ENCODE data around the gene TGFBR3.

Gene TGFBR3

GRCh38 chr1:91640877-91641526 is 244.9 kb downstream of the TGFBR3 start:
- Histone ChIP-seq H3K4me1 (ENCODE audit: control insufficient read depth in 1 of 2, insufficient read depth in 2 of 2, low read length in 2 of 2) (no peaks in the 10 kb centered on the region), H3K14ac (ENCODE audit: low read length) (no peak overlapping the region), H3K4me2 (ENCODE audit: low read length) (no peak overlapping the region), H3K27ac (ENCODE audit: low read depth, low read length) (no peak overlapping the region), H3K79me1 (ENCODE audit: low read length) (no peaks in the 10 kb centered on the region), H3K27me3 (ENCODE audit: insufficient read depth, low read length) (no peaks in the 10 kb centered on the region), H4K8ac (ENCODE audit: low read depth, low read length) (no peak overlapping the region), H2AFZ (ENCODE audit: insufficient read depth, low read length, poor library complexity) (no peak overlapping the region), H3K18ac (ENCODE audit: low read length) (no peak overlapping the region), H3K36me3 (ENCODE audit: control insufficient read depth in 1 of 2, insufficient read depth in 2 of 2, low read length in 2 of 2) (no peaks in the 10 kb centered on the region), H3K79me2 (ENCODE audit: control insufficient read depth, insufficient read depth, low read length, poor library complexity) (no peaks in the 10 kb centered on the region), H2BK12ac (ENCODE audit: low read length) (no peak overlapping the region), H3K23ac (ENCODE audit: low read length) (no peak overlapping the region), H2BK5ac (ENCODE audit: low read depth, low read length, poor library complexity) (no peak overlapping the region), H3K4ac (ENCODE audit: low read depth, low read length) (no peak overlapping the region), H2AK5ac (ENCODE audit: low read length) (no peak overlapping the region), H2BK120ac (ENCODE audit: insufficient read depth, low read length, poor library complexity) (no peak overlapping the region), H3K9ac (ENCODE audit: low read length) (no peak overlapping the region), H4K12ac (ENCODE audit: low read depth, low read length) (no peak overlapping the region), H3K9me3 (ENCODE audit: insufficient read depth, low read depth, low read length) (peaks cover 2% of the 10 kb centered on the region), H4K91ac (ENCODE audit: low read depth, low read length) (no peak overlapping the region), H3K4me3 (ENCODE audit: low read depth, low read length) (no peak overlapping the region)
- DNase-seq: no peak
- no CpG with 5 or more reads among the region's 4 CpGs for WGBS (ENCODE audit: extremely low coverage, insufficient coverage, insufficient read length)

- H3K9me3 ChIP-seq (ENCODE audit: insufficient read depth, low read depth, low read length): peaks cover 2% of the 10 kb centered on the region
- H2BK120ac ChIP-seq (ENCODE audit: insufficient read depth, low read length, poor library complexity): no peak overlapping the region
- H4K8ac ChIP-seq (ENCODE audit: low read depth, low read length): no peak overlapping the region
- no peaks in the 10 kb centered on the region for H3K79me1 ChIP-seq (ENCODE audit: low read length)
- H3K4me1 ChIP-seq (ENCODE audit: control insufficient read depth in 1 of 2, insufficient read depth in 2 of 2, low read length in 2 of 2): no peaks in the 10 kb centered on the region
- no peak overlapping the region for H3K18ac ChIP-seq (ENCODE audit: low read length)
- no peak overlapping the region for H3K27ac ChIP-seq (ENCODE audit: low read depth, low read length)
- H3K14ac ChIP-seq (ENCODE audit: low read length): no peak overlapping the region
- H3K79me2 ChIP-seq (ENCODE audit: control insufficient read depth, insufficient read depth, low read length, poor library complexity): no peaks in the 10 kb centered on the region
- H3K4me2 ChIP-seq (ENCODE audit: low read length): no peak overlapping the region
- no peak for DNase-seq
- H3K27me3 ChIP-seq (ENCODE audit: insufficient read depth, low read length): no peaks in the 10 kb centered on the region
- H2BK5ac ChIP-seq (ENCODE audit: low read depth, low read length, poor library complexity): no peak overlapping the region
- no peak overlapping the region for H3K9ac ChIP-seq (ENCODE audit: low read length)
- no peak overlapping the region for H3K4ac ChIP-seq (ENCODE audit: low read depth, low read length)
- no peak overlapping the region for H2AK5ac ChIP-seq (ENCODE audit: low read length)
- WGBS (ENCODE audit: extremely low coverage, insufficient coverage, insufficient read length): no CpG with 5 or more reads among the region's 8 CpGs
- no peak overlapping the region for H2BK12ac ChIP-seq (ENCODE audit: low read length)
- H4K91ac ChIP-seq (ENCODE audit: low read depth, low read length): no peak overlapping the region
- no peak overlapping the region for H4K12ac ChIP-seq (ENCODE audit: low read depth, low read length)
- no peaks in the 10 kb centered on the region for H3K36me3 ChIP-seq (ENCODE audit: control insufficient read depth in 1 of 2, insufficient read depth in 2 of 2, low read length in 2 of 2)
- no peak overlapping the region for H3K4me3 ChIP-seq (ENCODE audit: low read depth, low read length)
- H3K23ac ChIP-seq (ENCODE audit: low read length): no peak overlapping the region
- H2AFZ ChIP-seq (ENCODE audit: insufficient read depth, low read length, poor library complexity): no peak overlapping the region
Measured at GRCh38 chr1:91637539-91637994, 248.4 kb downstream of the TGFBR3 start.

GRCh38 chr1:91635763-91636162 is 250.2 kb downstream of the TGFBR3 start:
- no peaks in the 10 kb centered on the region for H3K79me1 ChIP-seq (ENCODE audit: low read length)
- DNase-seq: no peak
- H3K23ac ChIP-seq (ENCODE audit: low read length): no peak overlapping the region
- no peak overlapping the region for H3K4me3 ChIP-seq (ENCODE audit: low read depth, low read length)
- H2BK120ac ChIP-seq (ENCODE audit: insufficient read depth, low read length, poor library complexity): no peak overlapping the region
- H3K14ac ChIP-seq (ENCODE audit: low read length): no peak overlapping the region
- H2AK5ac ChIP-seq (ENCODE audit: low read length): no peak overlapping the region
- H3K4ac ChIP-seq (ENCODE audit: low read depth, low read length): no peak overlapping the region
- H4K91ac ChIP-seq (ENCODE audit: low read depth, low read length): no peak overlapping the region
- no peaks in the 10 kb centered on the region for H3K27me3 ChIP-seq (ENCODE audit: insufficient read depth, low read length)
- no peak overlapping the region for H4K12ac ChIP-seq (ENCODE audit: low read depth, low read length)
- no peak overlapping the region for H4K8ac ChIP-seq (ENCODE audit: low read depth, low read length)
- H2BK12ac ChIP-seq (ENCODE audit: low read length): no peak overlapping the region
- no peak overlapping the region for H3K9ac ChIP-seq (ENCODE audit: low read length)
- H3K9me3 ChIP-seq (ENCODE audit: insufficient read depth, low read depth, low read length): peaks cover 2% of the 10 kb centered on the region
- H2BK5ac ChIP-seq (ENCODE audit: low read depth, low read length, poor library complexity): no peak overlapping the region
- H3K27ac ChIP-seq (ENCODE audit: low read depth, low read length): no peak overlapping the region
- H3K4me1 ChIP-seq (ENCODE audit: control insufficient read depth in 1 of 2, insufficient read depth in 2 of 2, low read length in 2 of 2): no peaks in the 10 kb centered on the region
- H2AFZ ChIP-seq (ENCODE audit: insufficient read depth, low read length, poor library complexity): no peak overlapping the region
- H3K36me3 ChIP-seq (ENCODE audit: control insufficient read depth in 1 of 2, insufficient read depth in 2 of 2, low read length in 2 of 2): no peaks in the 10 kb centered on the region
- no CpG with 5 or more reads among the region's 4 CpGs for WGBS (ENCODE audit: extremely low coverage, insufficient coverage, insufficient read length)
- no peak overlapping the region for H3K4me2 ChIP-seq (ENCODE audit: low read length)
- no peaks in the 10 kb centered on the region for H3K79me2 ChIP-seq (ENCODE audit: control insufficient read depth, insufficient read depth, low read length, poor library complexity)
- H3K18ac ChIP-seq (ENCODE audit: low read length): no peak overlapping the region

- Histone ChIP-seq H3K36me3 (ENCODE audit: control insufficient read depth in 1 of 2, insufficient read depth in 2 of 2, low read length in 2 of 2) (no peaks in the 10 kb centered on the region), H3K14ac (ENCODE audit: low read length) (no peak overlapping the region), H3K79me2 (ENCODE audit: control insufficient read depth, insufficient read depth, low read length, poor library complexity) (no peaks in the 10 kb centered on the region), H3K18ac (ENCODE audit: low read length) (no peak overlapping the region), H4K12ac (ENCODE audit: low read depth, low read length) (no peak overlapping the region), H2BK120ac (ENCODE audit: insufficient read depth, low read length, poor library complexity) (no peak overlapping the region), H3K4me2 (ENCODE audit: low read length) (no peak overlapping the region), H2AFZ (ENCODE audit: insufficient read depth, low read length, poor library complexity) (no peak overlapping the region), H2BK5ac (ENCODE audit: low read depth, low read length, poor library complexity) (no peak overlapping the region), H3K9me3 (ENCODE audit: insufficient read depth, low read depth, low read length) (no peaks in the 10 kb centered on the region), H2AK5ac (ENCODE audit: low read length) (no peak overlapping the region), H4K91ac (ENCODE audit: low read depth, low read length) (no peak overlapping the region), H3K4me3 (ENCODE audit: low read depth, low read length) (no peak overlapping the region), H3K79me1 (ENCODE audit: low read length) (no peaks in the 10 kb centered on the region), H3K9ac (ENCODE audit: low read length) (no peak overlapping the region), H2BK12ac (ENCODE audit: low read length) (no peak overlapping the region), H3K23ac (ENCODE audit: low read length) (no peak overlapping the region), H3K4me1 (ENCODE audit: control insufficient read depth in 1 of 2, insufficient read depth in 2 of 2, low read length in 2 of 2) (no peaks in the 10 kb centered on the region), H3K4ac (ENCODE audit: low read depth, low read length) (no peak overlapping the region), H4K8ac (ENCODE audit: low read depth, low read length) (no peak overlapping the region), H3K27ac (ENCODE audit: low read depth, low read length) (no peak overlapping the region), H3K27me3 (ENCODE audit: insufficient read depth, low read length) (no peaks in the 10 kb centered on the region)
- no CpG with 5 or more reads among the region's 3 CpGs for WGBS (ENCODE audit: extremely low coverage, insufficient coverage, insufficient read length)
- DNase-seq: no peak
Measured at GRCh38 chr1:91633438-91633837, 252.5 kb downstream of the TGFBR3 start.

Measured in trophoblast cell (in vitro differentiated cells and primary cell).